Tibial nerve (tissue), 4 donors: ENCODE results near the gene CAVIN4. TPM values are rescaled to one million over a fixed set of nuclear protein-coding genes. Genes with fewer than 3 reads are reported as not detected.

Experiments used
- DNase-seq, 2 donors: peaks; one replicate each; pipeline ENCODE4 v3.0.0-alpha.2; 2019; ENCODE audit warnings: low spot score in 2 of 2
- H3K27ac ChIP-seq, 4 donors: fragments of 200-600 bp; sonication (generic) in 3 of 4; one replicate each; pipeline ENCODE4 v1.5.1; 2017 to 2019; ENCODE audit warnings: mild to moderate bottlenecking in 1 of 4
- H3K27me3 ChIP-seq, 2 donors: fragments of 200-600 bp; sonication (generic) in 1 of 2; one replicate each; pipeline versions ENCODE4 v1.5.1 to v1.6.0; 2017 to 2019
- H3K36me3 ChIP-seq, 3 donors: fragments of 200-600 bp; sonication (generic); one replicate each; pipeline ENCODE4 v1.5.1; 2018 to 2019
- H3K4me1 ChIP-seq, 4 donors: fragments of 200-600 bp; sonication (generic) in 3 of 4; one replicate each; pipeline ENCODE4 v1.5.1; 2017 to 2019
- H3K4me3 ChIP-seq, 4 donors: fragments of 200-600 bp; sonication (generic) in 3 of 4; one replicate each; pipeline ENCODE4 v1.5.1; 2017 to 2019; ENCODE audit warnings: mild to moderate bottlenecking in 1 of 4, moderate library complexity in 1 of 4
- H3K9me3 ChIP-seq, 4 donors: fragments of 200-600 bp; sonication (generic) in 3 of 4; one replicate each; pipeline ENCODE4 v1.5.1; 2017 to 2019
- EP300 ChIP-seq, 2 donors: sonication (generic); formaldehyde crosslinking; IDR thresholded peaks; one replicate each; pipeline ENCODE4 v1.6.1; 2017; ENCODE audit warnings: antibody characterized with exemption in 2 of 2, mild to moderate bottlenecking in 1 of 2
- POLR2A ChIP-seq, 2 donors: fragments of 450-650 bp; IDR thresholded peaks; one replicate each; pipeline ENCODE4 v1.6.1; 2017; ENCODE audit warnings: antibody characterized with exemption in 2 of 2, mild to moderate bottlenecking in 2 of 2, moderate library complexity in 2 of 2
- WGBS, 2 donors: methylation state at CpG; one replicate each; pipeline ENCODE4 v1.1.5; 2018; 5-methylcytosine and 5-hydroxymethylcytosine counted together
- total RNA-seq, 4 donors: library from RNA; depleted of rRNA; stranded (reverse); fragments of >200 nt; gene quantifications; one replicate each; pipeline ENCODE4 v1.1.0, GENCODE V29; 2016
- TF ChIP-seq, protein P1 (sequence below), 5 experiments: fragments of 200-600 bp in 3 of 5; fragments of 450-650 bp in 2 of 5; sonication (generic) in 3 of 5; IDR thresholded peaks; one replicate each; pipeline ENCODE4 v1.5.1; 2016 to 2019; ENCODE audit warnings: antibody characterized with exemption in 5 of 5, mild to moderate bottlenecking in 3 of 5, moderate library complexity in 2 of 5

CAVIN4 gene
- total RNA-seq, 4 donors from 2014 or later: 0.39 TPM; not detected in 3

GRCh38 chr9:100595391-100596199 lies 17.7 kb downstream of the CAVIN4 start:
- DNase-seq: peak in 1 of 2 donors; percentile 56
- TF ChIP-seq, protein P1, sequence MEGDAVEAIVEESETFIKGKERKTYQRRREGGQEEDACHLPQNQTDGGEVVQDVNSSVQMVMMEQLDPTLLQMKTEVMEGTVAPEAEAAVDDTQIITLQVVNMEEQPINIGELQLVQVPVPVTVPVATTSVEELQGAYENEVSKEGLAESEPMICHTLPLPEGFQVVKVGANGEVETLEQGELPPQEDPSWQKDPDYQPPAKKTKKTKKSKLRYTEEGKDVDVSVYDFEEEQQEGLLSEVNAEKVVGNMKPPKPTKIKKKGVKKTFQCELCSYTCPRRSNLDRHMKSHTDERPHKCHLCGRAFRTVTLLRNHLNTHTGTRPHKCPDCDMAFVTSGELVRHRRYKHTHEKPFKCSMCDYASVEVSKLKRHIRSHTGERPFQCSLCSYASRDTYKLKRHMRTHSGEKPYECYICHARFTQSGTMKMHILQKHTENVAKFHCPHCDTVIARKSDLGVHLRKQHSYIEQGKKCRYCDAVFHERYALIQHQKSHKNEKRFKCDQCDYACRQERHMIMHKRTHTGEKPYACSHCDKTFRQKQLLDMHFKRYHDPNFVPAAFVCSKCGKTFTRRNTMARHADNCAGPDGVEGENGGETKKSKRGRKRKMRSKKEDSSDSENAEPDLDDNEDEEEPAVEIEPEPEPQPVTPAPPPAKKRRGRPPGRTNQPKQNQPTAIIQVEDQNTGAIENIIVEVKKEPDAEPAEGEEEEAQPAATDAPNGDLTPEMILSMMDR (IDR thresholded peaks at IDR 0.05): peak; percentile 62 to 83 (median 77)
- TF ChIP-seq POLR2A (IDR thresholded peaks at IDR 0.05): no peak
- H3K9me3 ChIP-seq: no peaks in the 10 kb centered on the region
- peaks cover 0 to 21% (median 3%) of the 10 kb centered on the region in 4 donors for H3K4me1 ChIP-seq
- no peaks in the 10 kb centered on the region for H3K27me3 ChIP-seq
- H3K36me3 ChIP-seq: no peaks in the 10 kb centered on the region
- WGBS, 2 donors: 12 to 15% methylated on average over 3 of the region's 3 CpGs
- H3K4me3 ChIP-seq: no peak overlapping the region
- H3K27ac ChIP-seq: no peak overlapping the region

DNA sequence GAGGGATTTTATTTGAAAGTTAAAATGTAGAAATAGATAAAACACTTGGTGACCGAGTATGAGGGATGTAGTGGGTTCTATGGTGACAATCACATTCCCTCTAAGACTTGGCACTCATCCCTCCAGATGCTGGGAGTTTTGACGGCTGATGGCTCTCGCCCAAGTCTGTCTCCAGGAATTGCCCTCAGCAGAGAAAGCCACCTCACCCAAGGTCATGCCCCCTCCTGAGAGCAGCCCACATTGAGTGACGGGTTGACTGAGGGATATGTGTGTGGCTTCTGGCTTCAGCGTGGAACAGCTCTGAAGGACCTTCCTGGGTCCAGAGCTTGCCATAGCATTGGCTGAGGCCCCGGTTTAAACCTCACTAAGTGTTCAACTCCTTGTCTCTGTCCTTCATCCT lies 19.4 kb downstream of the CAVIN4 start:
- Histone ChIP-seq H3K9me3 (no peaks in the 10 kb centered on the region), H3K36me3 (no peaks in the 10 kb centered on the region), H3K4me1 (peaks cover 0 to 21% (median 3%) of the 10 kb centered on the region in 4 donors), H3K27ac (no peak overlapping the region), H3K27me3 (no peaks in the 10 kb centered on the region), H3K4me3 (no peak overlapping the region)
- WGBS, 2 donors: 40 to 57% methylated on average over 6 of the region's 6 CpGs
- DNase-seq: no peak
- TF ChIP-seq POLR2A (IDR thresholded peaks at IDR 0.05) (no peak), EP300 (IDR thresholded peaks at IDR 0.05) (no peak)
- TF ChIP-seq, protein P1 (IDR thresholded peaks at IDR 0.05): no peak

GRCh38 chr9:100598641-100599145 lies 20.8 kb downstream of the CAVIN4 start:
- Histone ChIP-seq H3K9me3 (no peaks in the 10 kb centered on the region), H3K36me3 (no peaks in the 10 kb centered on the region), H3K4me1 (peaks cover 0 to 21% (median 3%) of the 10 kb centered on the region in 4 donors), H3K27ac (no peak overlapping the region), H3K27me3 (no peaks in the 10 kb centered on the region), H3K4me3 (peak overlapping the region; percentile 30 to 58 (median 40))
- 1 to 2% methylated on average over 41 of the region's 41 CpGs for WGBS, 2 donors
- TF ChIP-seq POLR2A (IDR thresholded peaks at IDR 0.05) (no peak), EP300 (IDR thresholded peaks at IDR 0.05) (no peak)
- TF ChIP-seq, protein P1 (IDR thresholded peaks at IDR 0.05): no peak
- peak; percentile 25 to 40 for DNase-seq

- H3K9me3 ChIP-seq: no peaks in the 10 kb centered on the region
- 82 to 91% methylated on average over 7 of the region's 7 CpGs for WGBS, 2 donors
- H3K27me3 ChIP-seq: no peaks in the 10 kb centered on the region
- no peak for DNase-seq
- peaks cover 0 to 18% (median 3%) of the 10 kb centered on the region in 4 donors for H3K4me1 ChIP-seq
- H3K27ac ChIP-seq: no peak overlapping the region
- H3K36me3 ChIP-seq: no peaks in the 10 kb centered on the region
- no peak overlapping the region for H3K4me3 ChIP-seq
- TF ChIP-seq EP300 (IDR thresholded peaks at IDR 0.05): no peak
- TF ChIP-seq, protein P1 (IDR thresholded peaks at IDR 0.05): no peak
- TF ChIP-seq POLR2A (IDR thresholded peaks at IDR 0.05): no peak
These were observed 22.7 kb downstream of the CAVIN4 start for GRCh38 chr9:100600521-100601079.

DNA sequence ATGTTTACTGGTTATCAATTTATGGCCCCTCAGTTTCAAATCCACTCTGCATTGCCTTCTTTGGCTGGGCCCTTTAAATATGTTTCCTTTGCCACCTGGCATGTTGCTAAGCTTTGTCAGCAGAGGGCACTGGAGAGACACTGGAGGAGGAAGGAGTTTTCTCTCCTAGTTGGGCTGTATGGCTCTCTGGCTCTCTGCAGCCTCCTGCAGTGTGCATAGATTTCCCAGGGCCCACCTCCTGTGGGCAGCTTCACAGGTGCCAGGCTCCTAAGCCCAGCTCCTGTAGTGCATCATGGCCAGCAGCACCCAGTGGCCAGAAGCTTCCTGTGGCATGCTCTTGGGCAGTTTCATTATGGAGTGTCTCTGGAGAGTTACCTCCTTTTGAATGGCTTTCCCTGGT lies 23.3 kb downstream of the CAVIN4 start:
- no peaks in the 10 kb centered on the region for H3K27me3 ChIP-seq
- H3K9me3 ChIP-seq: no peaks in the 10 kb centered on the region
- peak in 1 of 2 donors; percentile 23 for DNase-seq
- no peaks in the 10 kb centered on the region for H3K36me3 ChIP-seq
- peaks cover 0 to 13% (median 3%) of the 10 kb centered on the region in 4 donors for H3K4me1 ChIP-seq
- TF ChIP-seq, protein P1 (IDR thresholded peaks at IDR 0.05): peak in 3 of 5 experiments; percentile 28 to 30 (median 29)
- no peak for TF ChIP-seq EP300 (IDR thresholded peaks at IDR 0.05)
- H3K4me3 ChIP-seq: no peak overlapping the region
- H3K27ac ChIP-seq: no peak overlapping the region
